ENCODE data around the gene THOC2.
"Not testable (repeated sequence)": the region's sequence is repeated elsewhere in the genome, so short reads cannot be mapped to it uniquely, and the experiment has no call there.

The THOC2 gene

GRCh38 chrX:123580792-123581191, 152.1 kb downstream of the THOC2 start:
- DNase-seq (ENCODE audit: low read depth) = no peak

GRCh38 chrX:123574027-123574426, 158.8 kb downstream of the THOC2 start:
- not testable (repeated sequence) for DNase-seq (ENCODE audit: low read depth)

- DNase-seq (ENCODE audit: low read depth) = no peak
Measured at GRCh38 chrX:123570011-123570590, 162.8 kb downstream of the THOC2 start.

- no peak for DNase-seq (ENCODE audit: low read depth)
Measured at GRCh38 chrX:123563167-123563566, 169.7 kb downstream of the THOC2 start.

GRCh38 chrX:123562342-123563146, 170.3 kb downstream of the THOC2 start:
- DNase-seq (ENCODE audit: low read depth) = no peak

GRCh38 chrX:123561439-123562215, 171.2 kb downstream of the THOC2 start:
- DNase-seq (ENCODE audit: low read depth) = no peak

GRCh38 chrX:123550829-123551228, 182.0 kb downstream of the THOC2 start:
- DNase-seq (ENCODE audit: low read depth) = no peak

Data from HS-5 (cell line).